Measurements from ENCODE around the gene PRKCZ.

PRKCZ gene

DNA sequence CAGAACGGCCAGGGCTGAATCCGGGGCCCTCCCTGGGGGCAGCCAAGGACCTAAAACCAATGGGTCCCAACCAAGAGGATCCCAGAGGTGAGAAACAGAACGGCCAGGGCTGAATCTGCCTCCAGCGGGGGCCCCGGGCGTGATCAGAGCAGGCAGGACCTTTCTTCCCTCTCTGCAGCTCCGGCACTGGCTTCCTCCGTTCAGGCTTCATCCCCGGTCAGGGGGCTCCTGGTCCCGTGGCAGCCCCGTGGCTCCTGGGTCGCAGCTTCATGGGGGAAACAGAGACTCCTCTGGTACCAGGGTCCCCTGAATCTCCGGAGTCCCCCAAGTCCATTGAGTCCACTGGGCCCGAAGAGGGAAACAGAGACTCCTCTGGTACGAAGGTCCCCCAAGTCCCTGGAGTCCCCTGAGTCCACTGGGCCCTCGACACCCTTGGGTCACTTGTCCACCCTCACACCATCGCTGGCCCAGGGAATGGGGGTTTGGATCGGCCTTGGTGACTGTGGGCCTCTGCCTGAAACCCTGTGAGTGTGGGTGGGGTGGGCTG, 60.1 kb downstream of the PRKCZ start:
- H3K4me3 ChIP-seq (ENCODE audit: low read depth, low read length) = no peak overlapping the region
- H3K79me2 ChIP-seq (ENCODE audit: control insufficient read depth, insufficient read depth, low read length, poor library complexity) = no peaks in the 10 kb centered on the region
- no peak overlapping the region for H3K4ac ChIP-seq (ENCODE audit: low read depth, low read length)
- no peak for DNase-seq
- H3K18ac ChIP-seq (ENCODE audit: low read length) = no peak overlapping the region
- peaks cover 28 to 34% of the 10 kb centered on the region in 2 experiments for H3K36me3 ChIP-seq (ENCODE audit: control insufficient read depth in 1 of 2, insufficient read depth in 2 of 2, low read length in 2 of 2)
- no peak overlapping the region for H2AK5ac ChIP-seq (ENCODE audit: low read length)
- no peak overlapping the region for H2BK12ac ChIP-seq (ENCODE audit: low read length)
- no peaks in the 10 kb centered on the region for H3K27me3 ChIP-seq (ENCODE audit: insufficient read depth, low read length)
- H3K14ac ChIP-seq (ENCODE audit: low read length) = no peak overlapping the region
- no peak overlapping the region for H2BK5ac ChIP-seq (ENCODE audit: low read depth, low read length, poor library complexity)
- H3K79me1 ChIP-seq (ENCODE audit: low read length) = peaks cover 10% of the 10 kb centered on the region
- no peak overlapping the region for H4K91ac ChIP-seq (ENCODE audit: low read depth, low read length)
- no peak overlapping the region for H2BK120ac ChIP-seq (ENCODE audit: insufficient read depth, low read length, poor library complexity)
- no peak overlapping the region for H3K23ac ChIP-seq (ENCODE audit: low read length)
- H3K9me3 ChIP-seq (ENCODE audit: insufficient read depth, low read depth, low read length) = peaks cover 6% of the 10 kb centered on the region
- no peak overlapping the region for H4K8ac ChIP-seq (ENCODE audit: low read depth, low read length)
- no CpG with 5 or more reads among the region's 18 CpGs for whole genome bisulfite sequencing (ENCODE audit: extremely low coverage, insufficient coverage, insufficient read length)
- H2AFZ ChIP-seq (ENCODE audit: insufficient read depth, low read length, poor library complexity) = no peak overlapping the region
- no peak overlapping the region for H3K4me2 ChIP-seq (ENCODE audit: low read length)
- H3K27ac ChIP-seq (ENCODE audit: low read depth, low read length) = no peak overlapping the region
- H3K9ac ChIP-seq (ENCODE audit: low read length) = no peak overlapping the region
- peaks cover 0 to 8% of the 10 kb centered on the region in 2 experiments for H3K4me1 ChIP-seq (ENCODE audit: control insufficient read depth in 1 of 2, insufficient read depth in 2 of 2, low read length in 2 of 2)
- no peak overlapping the region for H4K12ac ChIP-seq (ENCODE audit: low read depth, low read length)

DNA sequence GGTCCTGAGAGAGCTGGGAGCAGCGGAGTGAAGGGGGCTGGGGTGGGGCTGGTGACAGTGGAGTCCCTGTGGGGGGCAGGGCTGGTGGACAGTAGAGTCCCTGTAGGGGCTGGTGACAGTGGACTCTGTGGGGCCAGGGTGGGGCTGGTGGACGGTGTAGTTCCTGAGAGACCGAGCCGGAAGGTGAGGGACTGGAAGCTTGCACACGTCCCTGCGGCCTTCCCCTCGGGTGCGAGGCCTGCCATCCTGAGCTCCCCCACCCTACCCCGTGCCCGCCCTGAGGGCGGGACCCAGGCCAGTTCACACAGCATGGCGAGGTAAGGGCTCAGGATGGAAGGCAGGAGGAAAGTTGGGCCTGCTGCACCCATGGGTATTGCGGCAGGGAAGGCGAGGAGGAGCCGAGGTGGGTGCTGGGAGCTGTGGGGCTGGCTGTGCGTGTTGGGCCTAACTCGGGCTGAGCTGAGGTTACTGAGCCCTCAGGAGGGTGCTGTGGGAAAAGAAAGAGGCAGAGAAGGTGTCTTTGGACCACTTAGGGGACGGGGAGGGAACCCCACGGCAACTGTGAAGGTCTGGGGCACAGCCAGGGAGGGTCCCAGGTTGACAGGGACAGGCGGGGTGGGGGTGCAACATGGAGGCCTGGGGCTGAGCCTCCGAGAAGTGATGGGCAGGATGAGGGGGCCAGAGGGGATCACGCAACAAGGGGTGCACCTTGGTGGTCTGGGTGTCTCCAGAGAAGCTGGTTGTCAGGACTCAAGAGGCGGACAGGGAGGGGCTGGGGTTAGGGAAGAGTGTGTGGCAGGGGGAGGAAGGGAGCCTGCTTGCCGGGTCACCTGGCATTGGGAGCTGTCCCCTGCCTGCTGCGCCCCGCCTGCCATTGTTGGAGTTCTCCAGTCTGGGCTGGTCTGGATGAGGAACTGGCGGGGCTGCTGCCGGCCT, 60.8 kb downstream of the PRKCZ start:
- no peak for DNase-seq
- H4K12ac ChIP-seq (ENCODE audit: low read depth, low read length) = peak overlapping the region; percentile 4
- no CpG with 5 or more reads among the region's 28 CpGs for WGBS (ENCODE audit: extremely low coverage, insufficient coverage, insufficient read length)
- peaks cover 25 to 35% of the 10 kb centered on the region in 2 experiments for H3K36me3 ChIP-seq (ENCODE audit: control insufficient read depth in 1 of 2, insufficient read depth in 2 of 2, low read length in 2 of 2)
- peak overlapping the region; percentile 15 for H3K18ac ChIP-seq (ENCODE audit: low read length)
- H3K79me1 ChIP-seq (ENCODE audit: low read length) = peaks cover 7% of the 10 kb centered on the region
- H3K9me3 ChIP-seq (ENCODE audit: insufficient read depth, low read depth, low read length) = peaks cover 6% of the 10 kb centered on the region
- no peak overlapping the region for H3K27ac ChIP-seq (ENCODE audit: low read depth, low read length)
- no peak overlapping the region for H4K8ac ChIP-seq (ENCODE audit: low read depth, low read length)
- no peaks in the 10 kb centered on the region for H3K27me3 ChIP-seq (ENCODE audit: insufficient read depth, low read length)
- no peak overlapping the region for H2BK5ac ChIP-seq (ENCODE audit: low read depth, low read length, poor library complexity)
- H2AFZ ChIP-seq (ENCODE audit: insufficient read depth, low read length, poor library complexity) = no peak overlapping the region
- peak overlapping the region; percentile 36 for H2AK5ac ChIP-seq (ENCODE audit: low read length)
- H3K4me2 ChIP-seq (ENCODE audit: low read length) = no peak overlapping the region
- no peak overlapping the region for H3K4me3 ChIP-seq (ENCODE audit: low read depth, low read length)
- H3K79me2 ChIP-seq (ENCODE audit: control insufficient read depth, insufficient read depth, low read length, poor library complexity) = no peaks in the 10 kb centered on the region
- peaks cover 6 to 15% of the 10 kb centered on the region in 2 experiments for H3K4me1 ChIP-seq (ENCODE audit: control insufficient read depth in 1 of 2, insufficient read depth in 2 of 2, low read length in 2 of 2)
- H3K23ac ChIP-seq (ENCODE audit: low read length) = no peak overlapping the region
- no peak overlapping the region for H2BK120ac ChIP-seq (ENCODE audit: insufficient read depth, low read length, poor library complexity)
- H2BK12ac ChIP-seq (ENCODE audit: low read length) = no peak overlapping the region
- H4K91ac ChIP-seq (ENCODE audit: low read depth, low read length) = peak overlapping the region; percentile 15
- H3K14ac ChIP-seq (ENCODE audit: low read length) = no peak overlapping the region
- no peak overlapping the region for H3K9ac ChIP-seq (ENCODE audit: low read length)
- H3K4ac ChIP-seq (ENCODE audit: low read depth, low read length) = no peak overlapping the region

DNA sequence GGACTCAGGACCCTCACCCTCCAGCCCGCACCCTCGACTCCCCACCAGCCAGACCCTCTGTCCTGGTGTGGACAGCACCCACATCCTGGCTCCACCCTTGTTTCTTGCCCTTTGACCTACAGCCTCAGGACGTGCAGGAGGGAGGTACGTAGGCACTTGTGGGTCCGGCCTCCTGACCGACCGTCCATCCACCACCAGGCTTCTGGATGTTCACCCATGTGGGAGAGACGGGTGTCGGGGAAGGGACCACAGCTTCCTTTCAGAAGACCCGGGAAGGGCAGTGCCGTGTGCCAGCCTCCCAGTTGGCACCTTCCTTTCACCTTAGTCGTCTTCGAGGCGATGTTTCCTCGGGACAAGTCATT, 61.4 kb downstream of the PRKCZ start:
- WGBS (ENCODE audit: extremely low coverage, insufficient coverage, insufficient read length) = no CpG with 5 or more reads among the region's 15 CpGs
- no peak for DNase-seq

DNA sequence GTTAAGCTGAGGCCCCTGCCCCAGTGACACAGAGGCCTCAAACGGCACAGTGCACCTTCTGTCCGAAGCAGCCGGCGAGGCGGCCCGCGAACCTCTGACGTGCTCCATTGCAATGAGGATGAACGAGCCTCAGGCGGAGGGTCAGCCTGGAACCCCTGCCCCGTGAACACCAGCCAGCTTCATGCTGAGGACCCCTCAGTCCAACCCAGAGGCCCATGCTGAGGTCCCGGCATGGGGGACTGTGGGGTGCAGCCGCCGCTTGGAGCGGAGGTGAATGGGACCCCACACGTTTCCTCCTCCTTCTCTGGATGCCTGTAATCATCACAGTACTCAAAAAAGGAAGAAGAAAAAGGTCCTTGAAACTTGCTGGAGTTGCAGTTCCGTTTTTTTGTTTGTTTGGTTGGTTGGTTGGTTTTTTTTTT, 62.1 kb downstream of the PRKCZ start:
- H2BK12ac ChIP-seq (ENCODE audit: low read length) = no peak overlapping the region
- no CpG with 5 or more reads among the region's 17 CpGs for WGBS (ENCODE audit: extremely low coverage, insufficient coverage, insufficient read length)
- no peak for DNase-seq
- no peak overlapping the region for H4K91ac ChIP-seq (ENCODE audit: low read depth, low read length)
- H3K14ac ChIP-seq (ENCODE audit: low read length) = no peak overlapping the region
- H3K27ac ChIP-seq (ENCODE audit: low read depth, low read length) = no peak overlapping the region
- no peak overlapping the region for H2BK120ac ChIP-seq (ENCODE audit: insufficient read depth, low read length, poor library complexity)
- H3K4ac ChIP-seq (ENCODE audit: low read depth, low read length) = no peak overlapping the region
- no peaks in the 10 kb centered on the region for H3K79me2 ChIP-seq (ENCODE audit: control insufficient read depth, insufficient read depth, low read length, poor library complexity)
- H4K8ac ChIP-seq (ENCODE audit: low read depth, low read length) = no peak overlapping the region
- H2AFZ ChIP-seq (ENCODE audit: insufficient read depth, low read length, poor library complexity) = no peak overlapping the region
- peaks cover 15 to 26% of the 10 kb centered on the region in 2 experiments for H3K36me3 ChIP-seq (ENCODE audit: control insufficient read depth in 1 of 2, insufficient read depth in 2 of 2, low read length in 2 of 2)
- H3K9me3 ChIP-seq (ENCODE audit: insufficient read depth, low read depth, low read length) = peaks cover 6% of the 10 kb centered on the region
- H3K9ac ChIP-seq (ENCODE audit: low read length) = no peak overlapping the region
- peaks cover 7 to 17% of the 10 kb centered on the region in 2 experiments for H3K4me1 ChIP-seq (ENCODE audit: control insufficient read depth in 1 of 2, insufficient read depth in 2 of 2, low read length in 2 of 2)
- no peak overlapping the region for H3K4me2 ChIP-seq (ENCODE audit: low read length)
- no peak overlapping the region for H2AK5ac ChIP-seq (ENCODE audit: low read length)
- no peak overlapping the region for H3K18ac ChIP-seq (ENCODE audit: low read length)
- no peak overlapping the region for H2BK5ac ChIP-seq (ENCODE audit: low read depth, low read length, poor library complexity)
- no peak overlapping the region for H3K23ac ChIP-seq (ENCODE audit: low read length)
- H3K4me3 ChIP-seq (ENCODE audit: low read depth, low read length) = no peak overlapping the region
- H4K12ac ChIP-seq (ENCODE audit: low read depth, low read length) = no peak overlapping the region
- no peaks in the 10 kb centered on the region for H3K27me3 ChIP-seq (ENCODE audit: insufficient read depth, low read length)
- H3K79me1 ChIP-seq (ENCODE audit: low read length) = peaks cover 4% of the 10 kb centered on the region

More for the DNA sequence above, 61.4 kb downstream of the PRKCZ start:
- Histone ChIP-seq H3K4me3 (ENCODE audit: low read depth, low read length) (no peak overlapping the region), H2BK5ac (ENCODE audit: low read depth, low read length, poor library complexity) (no peak overlapping the region), H3K9ac (ENCODE audit: low read length) (no peak overlapping the region), H3K18ac (ENCODE audit: low read length) (no peak overlapping the region), H4K91ac (ENCODE audit: low read depth, low read length) (no peak overlapping the region), H3K4me1 (ENCODE audit: control insufficient read depth in 1 of 2, insufficient read depth in 2 of 2, low read length in 2 of 2) (peaks cover 7 to 17% of the 10 kb centered on the region in 2 experiments), H2BK120ac (ENCODE audit: insufficient read depth, low read length, poor library complexity) (no peak overlapping the region), H3K36me3 (ENCODE audit: control insufficient read depth in 1 of 2, insufficient read depth in 2 of 2, low read length in 2 of 2) (peaks cover 21 to 32% of the 10 kb centered on the region in 2 experiments), H3K79me1 (ENCODE audit: low read length) (peaks cover 4% of the 10 kb centered on the region), H3K4me2 (ENCODE audit: low read length) (no peak overlapping the region), H3K27me3 (ENCODE audit: insufficient read depth, low read length) (no peaks in the 10 kb centered on the region), H3K9me3 (ENCODE audit: insufficient read depth, low read depth, low read length) (peaks cover 6% of the 10 kb centered on the region), H2BK12ac (ENCODE audit: low read length) (no peak overlapping the region), H3K14ac (ENCODE audit: low read length) (no peak overlapping the region), H2AK5ac (ENCODE audit: low read length) (no peak overlapping the region), H4K8ac (ENCODE audit: low read depth, low read length) (no peak overlapping the region), H2AFZ (ENCODE audit: insufficient read depth, low read length, poor library complexity) (no peak overlapping the region), H3K23ac (ENCODE audit: low read length) (no peak overlapping the region), H3K79me2 (ENCODE audit: control insufficient read depth, insufficient read depth, low read length, poor library complexity) (no peaks in the 10 kb centered on the region), H3K27ac (ENCODE audit: low read depth, low read length) (no peak overlapping the region), H4K12ac (ENCODE audit: low read depth, low read length) (no peak overlapping the region), H3K4ac (ENCODE audit: low read depth, low read length) (no peak overlapping the region)
